CD4-positive, alpha-beta T cell treated with Interleukin-2 at 100 ng/mL for 4 hours (primary cell): ENCODE measurements around the gene SIGMAR1.

Experiments used
- DNase-seq: peaks from one replicate; pipeline ENCODE4 v3.0.0-alpha.2; 2020; ENCODE audit warnings: low spot score

SIGMAR1 gene

GRCh38 chr9:34603610-34604231 is 33.9 kb downstream of the SIGMAR1 start:
- peak; percentile 85 for DNase-seq

DNA sequence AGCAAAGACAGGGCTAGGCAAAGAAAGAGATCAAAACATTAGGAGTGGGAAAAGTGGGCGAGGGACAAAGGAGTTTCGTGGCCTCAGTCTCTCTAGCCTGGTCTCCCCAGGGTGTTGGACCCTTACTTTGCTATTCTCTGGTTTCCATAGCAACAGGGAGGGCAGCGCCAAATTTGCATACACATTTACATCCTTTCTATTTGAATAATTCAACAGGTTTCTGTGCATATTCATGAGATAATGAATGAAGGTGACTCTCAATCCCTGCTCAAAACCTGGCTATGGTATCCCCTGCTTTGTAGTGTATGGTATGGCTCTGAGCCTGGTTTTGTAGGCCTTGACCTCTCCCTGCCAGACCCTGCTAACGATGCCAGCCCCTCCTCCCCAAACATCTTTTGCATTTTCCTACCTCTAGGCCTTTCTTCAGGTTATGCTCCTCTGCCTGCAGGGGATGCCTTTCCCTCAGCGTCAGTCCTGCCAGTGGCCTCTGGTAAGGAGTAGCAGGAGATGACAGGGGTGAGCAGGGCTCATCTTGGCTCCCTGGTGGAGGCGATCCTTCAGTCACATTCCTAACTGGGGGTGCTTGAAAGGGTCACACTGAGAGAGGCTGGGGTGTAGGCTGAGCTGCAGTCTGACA is 35.5 kb downstream of the SIGMAR1 start:
- no peak for DNase-seq

DNA sequence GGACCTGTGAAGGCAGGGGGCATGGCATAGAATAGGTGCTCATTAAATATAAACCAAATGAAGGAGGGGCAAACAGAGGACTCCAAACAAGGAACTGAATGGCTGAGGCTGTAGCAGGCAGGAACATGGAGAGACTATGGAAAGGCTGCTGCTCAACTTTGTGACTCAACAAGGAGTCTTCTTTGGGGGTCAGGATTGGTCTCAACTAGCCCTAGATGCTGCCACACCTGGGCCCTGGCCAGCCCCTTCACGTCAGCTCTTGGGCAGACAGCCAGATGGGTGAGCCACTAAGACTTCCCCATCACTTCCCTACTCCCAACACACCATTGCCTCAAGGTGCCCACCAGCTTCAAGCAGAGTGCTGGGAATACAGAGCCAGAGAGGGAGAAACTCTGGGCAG is 36.7 kb downstream of the SIGMAR1 start:
- no peak for DNase-seq

DNA sequence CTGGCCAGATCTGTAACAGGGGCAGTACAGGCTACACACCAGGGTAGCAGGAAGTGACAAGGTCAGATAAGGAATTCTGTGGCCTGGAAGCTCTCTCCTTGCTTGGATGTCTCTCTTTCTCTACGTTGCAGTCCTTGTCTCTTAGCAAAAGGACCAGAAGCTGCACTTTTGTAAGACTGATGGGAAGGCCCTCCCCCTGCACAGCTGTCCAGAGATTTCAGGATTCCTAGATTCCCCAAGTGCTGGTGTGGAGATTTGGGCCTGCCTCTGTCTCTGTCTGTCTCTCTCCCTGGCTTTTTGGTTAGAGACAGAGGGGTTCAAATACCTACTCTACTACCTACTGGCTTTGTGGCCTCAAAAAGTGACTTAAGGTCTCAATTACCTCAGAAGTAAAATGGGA is 38.0 kb downstream of the SIGMAR1 start:
- no peak for DNase-seq

DNA sequence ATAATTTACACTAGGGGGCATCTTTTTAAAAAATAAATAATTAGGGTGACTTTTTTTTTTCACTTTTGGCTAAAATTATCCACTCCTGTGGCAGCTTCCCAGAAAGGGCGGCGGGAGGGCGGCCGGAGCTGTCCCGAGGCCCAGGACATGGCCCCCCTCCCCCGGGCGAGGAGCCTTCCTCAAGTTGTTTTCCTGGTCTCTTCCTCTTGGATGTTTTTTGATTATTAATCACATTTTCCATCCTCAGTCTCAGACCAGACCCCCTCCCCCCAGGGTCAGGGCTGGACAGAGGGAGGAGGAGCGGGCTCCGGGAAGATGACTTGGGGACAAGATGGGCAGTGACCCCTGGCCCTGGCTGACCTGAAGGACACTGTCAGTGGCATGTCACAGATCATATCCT is 43.4 kb downstream of the SIGMAR1 start:
- DNase-seq, result no peak

GRCh38 chr9:34592895-34593601 is 44.5 kb downstream of the SIGMAR1 start:
- DNase-seq, result no peak

- DNase-seq, result no peak
Measured at GRCh38 chr9:34591917-34592866, 45.4 kb downstream of the SIGMAR1 start.

DNA sequence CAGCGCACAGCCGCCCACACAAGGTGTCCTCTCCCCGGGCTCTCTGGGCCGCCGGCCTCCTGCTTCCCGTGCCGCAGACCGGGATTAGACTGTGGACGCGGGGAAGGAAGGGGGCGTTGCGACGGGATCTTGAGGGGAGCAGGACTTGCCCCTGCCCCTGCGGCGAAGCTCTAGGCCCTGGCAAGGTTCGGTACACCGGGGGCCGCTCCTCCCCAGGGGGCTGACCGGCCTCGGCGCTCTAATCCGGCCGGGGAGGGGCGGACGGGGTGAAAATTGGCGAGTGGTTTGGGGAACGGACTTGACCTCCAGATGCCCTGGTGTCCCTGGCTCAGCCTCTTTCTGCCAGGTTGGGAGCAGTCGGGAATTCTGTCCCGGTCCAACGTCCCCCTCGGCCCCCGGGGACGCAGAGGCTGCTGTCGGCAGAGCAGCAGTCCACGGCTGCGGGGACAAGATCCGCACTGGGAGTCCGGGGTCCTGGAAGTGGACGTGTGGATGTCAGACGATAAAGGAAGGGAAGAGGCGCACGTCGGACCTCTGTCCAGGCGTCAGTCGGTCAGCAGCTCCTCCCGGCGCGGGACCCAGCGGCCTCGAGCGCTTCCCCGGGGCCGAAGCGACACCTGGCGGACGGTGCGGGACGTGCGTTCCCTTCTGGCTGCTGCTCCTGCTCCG is 46.2 kb downstream of the SIGMAR1 start:
- peak; percentile 75 for DNase-seq

GRCh38 chr9:34590381-34591247 is 47.0 kb downstream of the SIGMAR1 start:
- no peak for DNase-seq

DNA sequence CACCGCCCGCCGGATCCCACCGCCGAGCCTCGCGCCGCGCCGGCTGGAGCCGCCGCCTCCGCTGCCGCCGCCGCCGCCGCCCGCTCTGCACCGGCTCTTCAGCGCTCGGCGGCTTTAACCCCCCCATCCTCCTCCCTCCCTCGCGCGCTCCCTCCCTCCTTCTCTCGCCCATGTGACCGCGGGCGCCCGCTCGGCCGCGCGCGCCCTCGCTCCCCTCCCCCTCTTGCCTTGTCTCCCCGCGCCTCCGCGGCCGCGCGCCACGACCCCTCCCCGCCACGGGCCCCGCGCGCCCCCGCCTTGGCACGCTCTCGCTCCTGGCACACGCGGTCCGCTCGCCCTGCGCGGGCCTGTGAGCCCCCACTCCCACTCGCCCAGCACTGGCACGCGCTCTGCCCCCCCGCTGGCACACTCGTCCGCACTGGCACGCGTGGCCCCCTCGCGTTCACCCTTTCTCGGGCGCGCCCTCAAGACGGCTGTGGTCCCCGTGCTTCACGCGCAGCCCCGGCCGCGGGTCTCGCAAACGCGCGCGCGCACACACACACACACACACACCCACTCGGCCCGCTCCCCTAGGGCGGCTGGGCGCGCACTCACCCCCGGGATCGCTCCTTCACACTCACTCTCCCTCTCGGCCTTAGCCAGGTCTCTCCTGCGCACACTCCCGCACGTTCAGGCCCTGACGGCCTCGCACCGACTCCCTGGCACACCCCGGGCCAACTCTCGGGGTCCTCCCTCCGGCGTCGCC is 47.8 kb downstream of the SIGMAR1 start, which contains the start of gene CNTFR:
Gene CNTFR, minus strand, starts transcription at position 89 of the 745 bp plus-strand sequence. CDS start 20,743 bp downstream, outside the sequence.
- no peak for DNase-seq

GRCh38 chr9:34588671-34589635 is 48.6 kb downstream of the SIGMAR1 start:
- DNase-seq, result no peak

DNA sequence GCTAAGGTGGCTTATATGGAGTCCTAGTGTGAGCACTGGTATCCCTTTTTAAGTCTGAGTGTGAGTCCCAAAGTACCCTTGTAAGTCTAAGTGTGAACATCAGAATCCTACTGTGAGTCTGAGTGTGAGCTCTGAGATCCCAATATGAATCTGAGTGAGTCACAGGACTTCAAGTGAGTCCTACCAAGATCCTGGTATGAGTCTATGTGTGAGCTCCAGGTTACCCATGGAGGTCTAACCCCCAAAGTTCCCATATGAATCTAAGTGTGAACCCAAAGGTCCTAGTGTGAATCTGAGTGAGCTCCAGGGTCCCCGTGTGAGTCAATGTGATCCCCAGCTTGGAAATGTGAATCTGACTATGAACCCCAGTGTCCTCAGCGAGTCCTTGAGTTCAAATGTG is 50.3 kb downstream of the SIGMAR1 start:
- DNase-seq, result no peak

DNA sequence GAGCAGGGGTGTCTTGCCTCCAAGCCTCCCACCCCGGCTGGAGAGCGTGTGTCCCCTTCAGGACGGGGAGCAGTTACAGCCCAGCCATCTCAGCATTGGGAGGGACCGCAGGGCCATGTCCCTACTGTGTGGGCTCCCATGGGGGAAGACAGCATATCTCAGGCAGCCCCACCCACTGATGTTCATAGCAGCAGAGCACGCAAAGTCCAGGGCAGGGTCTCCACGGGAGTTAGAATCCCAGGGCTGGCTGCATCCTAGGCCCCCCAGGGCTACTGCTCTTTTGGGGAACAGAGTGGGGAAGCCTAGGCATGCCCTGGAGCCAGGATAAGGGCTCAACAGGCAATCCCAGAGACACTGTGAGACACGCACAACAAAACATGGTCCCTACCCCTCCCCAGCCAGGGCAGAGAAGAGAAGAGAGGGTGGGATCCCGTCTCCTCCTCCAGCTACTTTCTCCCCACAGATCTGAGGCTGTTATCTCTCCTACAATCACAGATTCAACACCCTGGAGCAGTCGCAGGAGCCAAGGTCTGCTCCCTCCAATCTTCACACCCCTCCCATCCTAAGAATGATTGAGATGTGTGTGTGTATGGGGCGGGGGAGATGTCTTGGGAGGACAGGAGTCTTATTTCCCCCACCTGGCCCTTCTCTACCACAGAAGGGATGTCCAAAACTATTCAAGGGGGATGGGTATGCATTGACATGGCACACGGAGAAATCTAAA is 51.5 kb downstream of the SIGMAR1 start:
- DNase-seq, result no peak

GRCh38 chr9:34584970-34585369 is 52.6 kb downstream of the SIGMAR1 start:
- DNase-seq, result no peak
